NCI-H187 (cell line): ENCODE data around the gene NT5DC2.

Experiments
- DNase-seq, 2 experiments: peaks; one replicate each; lab custom pipeline; 2025; lab: John Stamatoyannopoulos, UW

The NT5DC2 gene

DNA sequence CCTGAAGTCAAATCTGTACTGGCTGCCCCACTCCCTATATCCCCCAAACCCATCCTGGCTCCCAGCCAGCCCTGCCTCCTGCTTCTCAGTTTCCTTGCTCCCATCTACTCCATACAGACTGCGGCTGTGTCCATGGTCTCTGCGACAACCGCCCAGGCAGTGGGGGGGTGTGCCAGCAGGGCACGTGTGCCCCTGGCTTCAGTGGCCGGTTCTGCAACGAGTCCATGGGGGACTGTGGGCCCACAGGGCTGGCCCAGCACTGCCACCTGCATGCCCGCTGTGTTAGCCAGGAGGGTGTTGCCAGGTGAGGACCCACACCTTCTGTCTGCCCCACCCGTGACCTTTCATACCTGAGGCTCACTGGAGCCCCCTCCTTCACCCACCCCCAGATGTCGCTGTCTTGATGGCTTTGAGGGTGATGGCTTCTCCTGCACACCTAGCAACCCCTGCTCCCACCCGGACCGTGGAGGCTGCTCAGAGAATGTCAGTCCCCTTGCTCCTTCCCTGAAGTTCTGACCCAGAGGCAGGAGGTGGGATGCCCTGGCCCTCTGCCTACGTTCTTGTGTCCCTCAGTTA is 23.8 kb downstream of the NT5DC2 start:
- DNase-seq, result no peak

DNA sequence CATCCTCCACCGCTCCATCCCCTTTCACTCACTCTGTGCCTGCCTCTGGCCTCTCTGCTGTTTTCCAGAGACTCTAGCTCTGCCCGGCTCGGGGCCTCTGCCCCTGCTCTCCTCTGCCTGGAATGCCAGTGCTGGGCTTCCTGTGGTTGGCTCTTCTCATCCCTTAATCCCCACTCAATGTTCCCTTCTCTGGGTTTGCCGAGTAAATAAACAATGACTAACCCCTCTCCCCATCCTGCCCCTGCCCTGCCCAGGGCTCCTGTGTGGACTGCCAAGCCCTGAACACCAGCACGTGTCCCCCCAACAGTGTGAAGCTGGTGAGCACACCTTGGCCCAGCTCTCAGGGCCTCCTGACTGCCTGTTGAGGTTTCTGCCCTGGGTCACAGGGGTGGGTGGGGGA is 26.3 kb downstream of the NT5DC2 start:
- no peak for DNase-seq

- no peak for DNase-seq
Observed at GRCh38 chr3:52506266-52506966, 27.2 kb downstream of the NT5DC2 start.

DNA sequence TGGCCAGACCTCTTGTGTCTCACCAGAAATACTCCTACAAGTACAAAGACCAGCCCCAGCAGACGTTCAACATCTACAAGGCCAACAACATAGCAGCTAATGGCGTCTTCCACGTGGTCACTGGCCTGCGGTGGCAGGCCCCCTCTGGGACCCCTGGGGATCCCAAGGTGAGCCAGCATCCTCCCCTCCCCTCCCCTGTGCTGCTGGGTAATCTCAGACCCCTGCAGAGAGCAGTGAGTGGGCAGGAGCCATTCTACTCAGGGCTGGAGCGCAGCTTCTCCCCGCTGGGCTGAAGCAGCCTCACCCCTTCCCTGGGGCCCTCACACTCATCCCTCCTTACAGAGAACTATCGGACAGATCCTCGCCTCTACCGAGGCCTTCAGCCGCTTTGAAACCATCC is 28.7 kb downstream of the NT5DC2 start:
- DNase-seq, result no peak

GRCh38 chr3:52503788-52504424 is 29.8 kb downstream of the NT5DC2 start:
- no peak for DNase-seq

GRCh38 chr3:52502808-52503350 is 30.8 kb downstream of the NT5DC2 start:
- DNase-seq, result no peak

DNA sequence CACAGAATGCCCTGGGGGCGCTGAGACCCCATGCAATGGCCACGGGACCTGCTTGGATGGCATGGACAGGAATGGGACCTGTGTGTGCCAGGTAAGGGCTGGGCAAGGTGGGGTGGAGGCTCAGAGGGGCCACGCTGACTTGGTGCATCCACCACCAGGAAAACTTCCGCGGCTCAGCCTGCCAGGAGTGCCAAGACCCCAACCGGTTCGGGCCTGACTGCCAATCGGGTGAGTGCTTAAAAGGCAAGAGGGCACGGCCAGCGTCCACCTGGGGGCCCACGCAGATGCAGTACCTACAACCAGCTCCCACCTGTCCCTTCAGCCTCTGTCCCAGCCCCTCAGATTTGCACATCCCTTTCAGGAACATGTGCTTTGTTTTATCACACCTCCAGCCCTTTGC is 31.7 kb downstream of the NT5DC2 start:
- DNase-seq, result no peak

- no peak for DNase-seq
Observed at GRCh38 chr3:52501046-52501445, 32.6 kb downstream of the NT5DC2 start.

- no peak for DNase-seq
Observed at GRCh38 chr3:52498137-52499054, 35.3 kb downstream of the NT5DC2 start.

DNA sequence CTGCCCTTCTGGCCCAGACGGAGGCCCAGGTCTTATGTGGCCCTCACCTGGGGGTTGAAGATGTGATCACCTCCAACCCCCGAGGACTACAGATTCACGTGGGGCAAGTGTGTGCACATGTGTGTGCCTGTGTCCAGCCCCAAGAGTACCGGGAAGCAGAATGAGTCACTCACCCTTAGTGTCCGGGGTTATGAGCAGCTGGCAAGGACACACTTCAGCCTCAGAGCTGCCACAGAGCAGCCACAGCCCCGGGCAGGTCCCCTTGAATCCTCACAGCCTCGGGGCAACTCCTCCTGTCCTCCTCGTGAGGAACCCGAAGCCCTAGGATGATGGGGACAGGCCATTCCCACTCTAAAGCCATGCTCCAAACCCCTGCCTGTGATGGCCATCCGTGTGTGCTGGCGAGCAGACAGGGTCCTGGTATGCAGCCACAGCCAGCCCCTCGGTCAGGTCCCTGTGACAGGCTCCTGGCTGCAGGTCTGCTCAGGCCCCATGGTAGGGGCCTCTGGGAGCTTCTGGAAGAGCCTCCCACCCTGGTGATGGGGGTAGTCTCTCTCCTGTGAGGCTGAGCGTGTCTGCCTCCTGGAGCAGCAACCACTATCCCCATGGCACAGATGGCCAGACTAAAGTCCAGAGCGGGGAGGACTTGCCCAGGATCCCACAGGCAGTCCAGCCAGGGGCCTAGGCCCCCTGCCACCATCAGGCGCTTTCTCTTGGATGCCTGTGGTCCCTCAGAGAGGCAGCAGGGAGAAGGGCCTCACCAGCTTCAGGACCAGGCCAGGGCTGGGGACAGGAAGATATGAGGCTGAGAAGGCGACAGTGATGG is 37.7 kb downstream of the NT5DC2 start:
- DNase-seq, result no peak

DNA sequence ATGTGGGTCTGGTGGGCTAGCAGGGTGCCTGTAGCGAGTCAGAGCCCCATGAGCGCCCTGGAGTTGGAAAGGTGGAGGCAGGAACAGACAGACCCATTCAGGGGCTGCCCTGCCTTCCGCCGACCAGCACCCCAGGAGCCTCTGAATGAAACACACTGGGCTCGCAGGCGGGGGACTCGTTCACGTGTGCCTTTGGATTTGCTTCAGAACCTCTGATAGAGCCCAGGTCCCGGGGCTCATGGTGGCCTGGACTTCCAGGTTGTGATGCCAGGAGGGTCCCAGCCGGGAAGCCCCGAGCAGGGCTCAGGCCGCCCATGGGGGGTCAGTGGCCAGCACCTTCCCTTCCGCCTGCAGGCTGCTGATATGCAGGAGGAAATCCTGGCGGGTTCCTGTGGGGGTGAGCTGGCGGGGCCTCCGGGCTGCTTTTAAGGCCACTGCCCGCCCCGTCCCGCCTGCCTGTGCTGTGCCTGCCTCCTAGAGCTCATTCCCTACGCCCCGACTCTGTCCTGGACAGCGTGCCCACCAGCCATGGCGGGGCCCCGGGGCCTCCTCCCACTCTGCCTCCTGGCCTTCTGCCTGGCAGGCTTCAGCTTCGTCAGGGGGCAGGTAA is 38.7 kb downstream of the NT5DC2 start, which contains the start of gene STAB1:
Gene STAB1, plus strand, starts transcription at position 453 of the 610 bp plus-strand sequence. Its CDS starts 76 bp downstream, at position 529.
- DNase-seq, result no peak

DNA sequence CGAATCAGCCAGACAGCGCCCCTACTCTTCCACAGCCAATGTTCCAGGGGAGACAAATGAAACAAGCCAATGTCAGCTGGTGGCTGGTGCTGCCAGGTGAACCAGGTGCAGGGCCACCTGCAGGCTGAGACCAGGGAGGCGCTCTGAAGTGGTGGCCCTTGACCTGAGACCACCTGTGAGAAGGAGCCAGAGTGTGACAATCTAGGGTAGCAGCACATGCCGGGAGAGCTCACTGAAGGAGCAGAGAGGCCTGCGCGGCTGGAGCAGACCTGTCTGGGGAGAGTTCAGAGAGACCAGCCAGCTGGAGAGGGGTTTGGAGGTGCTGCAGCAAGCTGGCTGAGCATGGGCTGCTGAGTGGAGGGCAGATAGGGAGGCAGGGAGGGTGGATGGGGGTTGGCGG is 39.2 kb downstream of the NT5DC2 start:
- peak in 1 of 2 experiments; percentile 18 for DNase-seq

- no peak for DNase-seq
Observed at GRCh38 chr3:52493232-52494017, 40.2 kb downstream of the NT5DC2 start.

- DNase-seq, result no peak
Observed at GRCh38 chr3:52492059-52492458, 41.6 kb downstream of the NT5DC2 start.

- no peak for DNase-seq
Observed at GRCh38 chr3:52490939-52491526, 42.6 kb downstream of the NT5DC2 start.

GRCh38 chr3:52490035-52490938 is 43.4 kb downstream of the NT5DC2 start:
- DNase-seq, result no peak

DNA sequence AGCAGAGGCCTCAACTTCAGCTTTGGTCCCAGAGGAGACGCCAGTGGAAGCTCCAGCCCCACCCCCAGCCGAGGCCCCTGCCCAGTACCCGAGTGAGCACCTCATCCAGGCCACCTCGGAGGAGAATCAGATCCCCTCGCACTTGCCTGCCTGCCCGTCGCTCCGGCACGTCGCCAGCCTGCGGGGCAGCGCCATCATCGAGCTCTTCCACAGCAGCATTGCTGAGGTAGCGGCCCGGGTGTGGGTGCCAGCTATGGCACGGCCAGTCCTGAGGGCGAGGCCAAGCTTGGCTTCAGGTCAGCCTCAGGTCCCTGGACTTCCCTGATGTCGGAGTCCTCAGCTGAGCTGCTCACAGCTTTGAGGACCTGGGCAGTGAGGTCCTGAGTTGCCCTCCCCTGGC is 44.2 kb downstream of the NT5DC2 start:
- no peak for DNase-seq

DNA sequence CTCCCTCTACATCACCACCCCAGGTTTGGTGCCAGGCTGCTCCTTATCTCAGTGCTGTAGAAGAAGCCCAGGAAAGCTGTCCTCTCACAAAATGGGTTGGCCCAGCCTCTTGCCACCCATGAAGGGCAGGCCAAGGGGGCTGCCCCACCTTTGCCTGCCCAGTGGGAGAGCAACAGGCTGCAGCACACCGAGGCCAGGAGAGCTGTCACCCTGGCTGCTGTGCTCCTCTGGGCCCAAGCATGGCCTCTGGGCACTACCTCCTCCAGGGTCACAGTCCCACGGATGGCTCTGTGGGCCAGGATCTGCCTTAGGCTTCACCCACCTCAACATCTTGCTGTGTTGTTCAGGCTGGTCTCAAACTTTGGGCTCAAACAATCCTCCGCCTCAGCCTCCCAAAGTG is 44.9 kb downstream of the NT5DC2 start:
- DNase-seq, result no peak
